CD4-positive, alpha-beta T cell (primary cell): ENCODE data around the gene PXK. TPM values are rescaled to one million over a fixed set of nuclear protein-coding genes. Genes with fewer than 3 reads are reported as not detected.

Source experiments
- ATAC-seq: fragments of 200-7000 bp; cut with Tn5 transposase; one replicate; pipeline ENCODE4 v1.10.0; 2022; ENCODE audit warnings: mild to moderate bottlenecking; ENCODE audit not compliant: poor library complexity
- CTCF ChIA-PET: fragments of 350-600 bp; sonication (Branson Sonifier 250); formaldehyde crosslinking; loops from one replicate; lab custom pipeline; 2021; ENCODE audit warnings: antibody characterized with exemption, inconsistent platforms; lab: Charles Lee
- POLR2A ChIA-PET: fragments of 350-600 bp; sonication (Branson Sonifier 250); formaldehyde crosslinking; loops from one replicate; lab custom pipeline; 2021; ENCODE audit warnings: antibody characterized with exemption, inconsistent platforms; lab: Charles Lee
- DNase-seq, 14 experiments: peaks; one replicate each; pipeline ENCODE4 v3.0.0-alpha.2; 2013 to 2020; ENCODE audit warnings: mixed read lengths in 2 of 14
- H3K27ac ChIP-seq, 2 donors: one replicate each; pipeline versions ENCODE4 v1.5.1 to v1.7.0; 2013; ENCODE audit warnings: low read length in 2 of 2, low read depth in 1 of 2, mild to moderate bottlenecking in 1 of 2
- H3K27me3 ChIP-seq, 2 experiments: 1 replicate in 1 of 2; 2 replicates in 1 of 2; pipeline versions ENCODE4 v1.6.1 to v1.7.0; 2013; ENCODE audit warnings: low read length in 2 of 2, control low read depth in 1 of 2, mild to moderate bottlenecking in 1 of 2, moderate library complexity in 1 of 2; ENCODE audit not compliant: insufficient read depth in 2 of 2, control insufficient read depth in 1 of 2
- H3K36me3 ChIP-seq: one replicate; pipeline ENCODE4 v1.6.1; 2013; ENCODE audit warnings: low read length, control low read depth; ENCODE audit not compliant: insufficient read depth
- H3K4me1 ChIP-seq: one replicate; pipeline ENCODE4 v1.6.1; 2013; ENCODE audit warnings: low read length, control low read depth; ENCODE audit not compliant: insufficient read depth
- H3K4me3 ChIP-seq: one replicate; pipeline ENCODE4 v1.5.1; 2013; ENCODE audit warnings: mild to moderate bottlenecking, low read length, moderate library complexity
- H3K9me3 ChIP-seq, 2 experiments: 1 replicate in 1 of 2; 2 replicates in 1 of 2; pipeline versions ENCODE4 v1.6.1 to v1.7.0; 2013; ENCODE audit warnings: low read length in 2 of 2, mild to moderate bottlenecking in 2 of 2, control low read depth in 1 of 2, moderate library complexity in 1 of 2; ENCODE audit not compliant: control insufficient read depth in 1 of 2, insufficient read depth in 1 of 2
- H3K27ac Mint-ChIP-seq: one replicate; pipeline ENCODE4 v1.8.0; 2020; ENCODE audit warnings: mixed read lengths
- H3K27me3 Mint-ChIP-seq: one replicate; pipeline ENCODE4 v1.8.0; 2021; ENCODE audit warnings: mixed read lengths
- H3K36me3 Mint-ChIP-seq: one replicate; pipeline ENCODE4 v1.8.0; 2021; ENCODE audit warnings: low read depth, mixed read lengths
- H3K4me1 Mint-ChIP-seq: one replicate; pipeline ENCODE4 v1.8.0; 2021; ENCODE audit warnings: low read depth, mixed read lengths
- H3K4me3 Mint-ChIP-seq: one replicate; pipeline ENCODE4 v1.8.0; 2020; ENCODE audit warnings: mild to moderate bottlenecking, mixed read lengths
- H3K9me3 Mint-ChIP-seq: one replicate; pipeline ENCODE4 v1.8.0; 2020; ENCODE audit warnings: mixed read lengths
- intact Hi-C, 2 experiments: fragments of 100-400 bp; cut with DNase I in 1 of 2; cut with micrococcal nuclease in 1 of 2; formaldehyde crosslinking; loops; one replicate each; pipeline versions ENCODE4 v1.15.1 to v1.9.0; 2023 to 2025; cut with DNase I, micrococcal nuclease
- total RNA-seq, 174 experiments: library from RNA in 2 of 174; stranded (reverse) in 2 of 174; gene quantifications; one replicate each; pipeline ENCODE4 v1.2.3 and lab custom pipeline; 2021 to 2026
- TF ChIP-seq, protein P1 (sequence below): fragments of 200-600 bp; IDR thresholded peaks from one replicate; pipeline ENCODE4 v1.8.0; 2022; ENCODE audit warnings: antibody characterized with exemption, mild to moderate bottlenecking

The PXK gene
- total RNA-seq, 2 experiments from 2014 or later, result 12.5 to 14.8 TPM

DNA sequence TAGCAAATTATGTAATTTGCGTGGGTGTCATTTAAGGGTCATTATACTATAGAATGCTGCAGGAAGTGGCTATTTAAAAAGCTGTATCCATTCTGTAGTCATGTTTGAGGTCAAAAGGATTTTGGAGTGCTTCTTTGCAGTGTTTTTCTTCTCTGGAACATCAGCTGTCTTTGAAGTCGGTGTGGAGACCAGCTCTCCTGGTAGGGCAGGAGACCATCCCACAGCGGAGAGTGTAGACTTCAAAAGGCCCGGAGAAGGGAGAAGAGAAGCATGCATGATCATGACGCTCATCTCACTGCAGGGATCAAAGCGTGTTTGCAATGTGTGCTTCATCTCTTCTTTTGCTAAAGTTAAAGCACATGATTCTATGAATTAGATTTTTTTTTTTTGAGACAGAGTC is 19.9 kb downstream of the PXK start:
- Mint-ChIP-seq H3K27ac (no peak overlapping the region), H3K4me1 (peaks cover 49% of the 10 kb centered on the region)
- POLR2A ChIA-PET, result interaction anchor here (0.6 kb wide), 1 partner anchor 21 kb away, joined by 4 read pairs; no protein-coding TSS in a partner anchor

DNA sequence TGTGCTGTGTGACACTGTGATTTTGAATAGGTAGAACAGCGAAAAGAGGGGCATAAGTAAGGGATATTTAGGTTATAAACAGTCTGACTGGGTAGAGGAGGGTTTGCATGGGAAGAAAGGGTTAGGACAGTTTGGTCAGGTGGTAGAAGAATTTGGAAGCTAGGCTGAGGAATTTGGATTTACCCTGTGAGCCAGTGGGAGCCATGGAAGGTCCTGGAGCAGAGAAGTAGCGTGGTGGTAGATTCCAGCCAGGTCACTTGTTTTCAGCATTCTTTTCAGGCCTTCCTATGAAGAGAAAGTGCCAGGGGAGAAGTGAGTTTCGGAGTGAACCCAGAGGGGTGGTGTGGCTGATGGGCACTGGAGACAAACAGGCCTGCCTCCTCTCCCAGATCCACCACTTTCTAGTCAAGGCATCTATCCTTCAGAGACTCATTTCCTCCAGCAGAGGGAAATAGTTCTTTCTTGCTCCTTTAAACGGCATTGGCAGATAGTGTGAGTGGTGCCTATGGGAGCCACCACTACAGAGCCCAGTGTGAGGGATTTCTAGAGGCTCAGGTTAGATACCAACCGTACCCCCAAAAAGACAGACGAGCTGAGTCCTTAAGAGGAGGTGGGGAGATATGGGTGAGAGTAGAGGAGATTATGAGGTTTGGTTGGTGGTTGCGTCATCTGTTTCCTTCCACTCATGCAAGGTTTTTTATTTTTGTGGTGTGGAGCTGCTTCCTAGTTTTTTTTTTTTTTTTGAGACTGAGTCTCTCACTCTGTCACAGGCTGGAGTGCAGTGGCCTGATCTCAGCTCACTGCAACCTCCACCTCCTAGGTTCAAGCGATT is 21.2 kb downstream of the PXK start:
- H3K4me1 Mint-ChIP-seq, result peaks cover 46% of the 10 kb centered on the region
- Histone ChIP-seq H3K27ac (no peak overlapping the region), H3K36me3 (peaks cover 3% of the 10 kb centered on the region), H3K27me3 (no peaks in the 10 kb centered on the region), H3K4me1 (peaks cover 26% of the 10 kb centered on the region), H3K4me3 (no peak overlapping the region), H3K9me3 (no peaks in the 10 kb centered on the region)
- peak in 4 of 14 experiments; percentile 15 to 62 (median 52) for DNase-seq
- H3K9me3 Mint-ChIP-seq, result no peaks in the 10 kb centered on the region
- intact Hi-C loops, result no loop called here
- peak overlapping the region; percentile 2 for H3K27ac Mint-ChIP-seq
- peak; percentile 86 for ATAC-seq
- POLR2A ChIA-PET, result interaction anchor here (0.6 to 0.7 kb wide), 2 partner anchors 18 to 77 kb away, joined by 3 read pairs; no protein-coding TSS in a partner anchor
- H3K27me3 Mint-ChIP-seq, result no peaks in the 10 kb centered on the region
- H3K36me3 Mint-ChIP-seq, result peaks cover 7% of the 10 kb centered on the region
- peak overlapping the region; percentile 58 for H3K4me3 Mint-ChIP-seq
- CTCF ChIA-PET, result interaction anchor here (1.0 to 1.2 kb wide), 2 partner anchors 14 to 47 kb away, joined by 3 read pairs; partner anchors contain the start of genes HTD2 and RPP14
- TF ChIP-seq, protein P1, sequence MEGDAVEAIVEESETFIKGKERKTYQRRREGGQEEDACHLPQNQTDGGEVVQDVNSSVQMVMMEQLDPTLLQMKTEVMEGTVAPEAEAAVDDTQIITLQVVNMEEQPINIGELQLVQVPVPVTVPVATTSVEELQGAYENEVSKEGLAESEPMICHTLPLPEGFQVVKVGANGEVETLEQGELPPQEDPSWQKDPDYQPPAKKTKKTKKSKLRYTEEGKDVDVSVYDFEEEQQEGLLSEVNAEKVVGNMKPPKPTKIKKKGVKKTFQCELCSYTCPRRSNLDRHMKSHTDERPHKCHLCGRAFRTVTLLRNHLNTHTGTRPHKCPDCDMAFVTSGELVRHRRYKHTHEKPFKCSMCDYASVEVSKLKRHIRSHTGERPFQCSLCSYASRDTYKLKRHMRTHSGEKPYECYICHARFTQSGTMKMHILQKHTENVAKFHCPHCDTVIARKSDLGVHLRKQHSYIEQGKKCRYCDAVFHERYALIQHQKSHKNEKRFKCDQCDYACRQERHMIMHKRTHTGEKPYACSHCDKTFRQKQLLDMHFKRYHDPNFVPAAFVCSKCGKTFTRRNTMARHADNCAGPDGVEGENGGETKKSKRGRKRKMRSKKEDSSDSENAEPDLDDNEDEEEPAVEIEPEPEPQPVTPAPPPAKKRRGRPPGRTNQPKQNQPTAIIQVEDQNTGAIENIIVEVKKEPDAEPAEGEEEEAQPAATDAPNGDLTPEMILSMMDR, result no peak

More for the DNA sequence above, 19.9 kb downstream of the PXK start:
- H3K36me3 Mint-ChIP-seq, result peaks cover 7% of the 10 kb centered on the region
- H3K9me3 Mint-ChIP-seq, result no peaks in the 10 kb centered on the region
- Histone ChIP-seq H3K9me3 (no peaks in the 10 kb centered on the region), H3K36me3 (peaks cover 7% of the 10 kb centered on the region), H3K27me3 (no peaks in the 10 kb centered on the region), H3K4me3 (no peak overlapping the region), H3K4me1 (peaks cover 26% of the 10 kb centered on the region), H3K27ac (no peak overlapping the region)
- H3K4me3 Mint-ChIP-seq, result no peak overlapping the region
- TF ChIP-seq, protein P1, result no peak
- CTCF ChIA-PET, result no interaction called here
- intact Hi-C loops, result no loop called here
- DNase-seq, result no peak
- H3K27me3 Mint-ChIP-seq, result no peaks in the 10 kb centered on the region
- no peak for ATAC-seq

DNA sequence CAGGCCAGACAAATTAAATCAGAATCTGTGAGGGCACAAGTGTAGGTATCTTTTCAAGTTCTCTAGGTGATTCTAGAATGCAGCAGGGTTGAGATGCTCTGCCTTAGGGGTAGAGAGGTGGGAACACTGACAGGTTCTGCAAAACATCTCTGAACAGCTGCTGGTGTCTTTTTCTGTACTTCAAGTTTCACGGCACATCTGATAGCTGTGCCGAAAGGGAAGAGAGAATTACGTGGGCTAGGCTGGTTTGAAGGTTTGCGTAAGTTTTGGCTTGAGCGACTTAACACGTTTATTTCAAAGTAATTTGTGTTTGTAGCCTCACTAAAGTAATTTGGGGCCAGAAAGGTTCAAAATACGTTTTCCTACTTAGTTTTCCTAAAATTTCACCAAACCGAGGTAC is 22.5 kb downstream of the PXK start:
- H3K27ac Mint-ChIP-seq, result no peak overlapping the region
- Histone ChIP-seq H3K36me3 (peaks cover under 1% of the 10 kb centered on the region), H3K4me1 (peaks cover 18% of the 10 kb centered on the region), H3K27ac (no peak overlapping the region), H3K4me3 (no peak overlapping the region), H3K9me3 (no peaks in the 10 kb centered on the region), H3K27me3 (no peaks in the 10 kb centered on the region)
- DNase-seq (peak in 2 of 14 experiments; percentile 19 to 25), ATAC-seq (no peak)
- ChIA-PET CTCF (no interaction called here), POLR2A (no interaction called here)
- H3K27me3 Mint-ChIP-seq, result no peaks in the 10 kb centered on the region
- TF ChIP-seq, protein P1, result no peak
- peaks cover 36% of the 10 kb centered on the region for H3K4me1 Mint-ChIP-seq
- no peak overlapping the region for H3K4me3 Mint-ChIP-seq
- no peaks in the 10 kb centered on the region for H3K9me3 Mint-ChIP-seq
- intact Hi-C loops, result no loop called here
- H3K36me3 Mint-ChIP-seq, result peaks cover 7% of the 10 kb centered on the region
